HCT116 (cell line): Measurements from ENCODE around the gene KCTD1. TPM values are rescaled to one million over a fixed set of nuclear protein-coding genes. Genes with fewer than 3 reads are reported as not detected.

Source experiments
- ATAC-seq: fragments of 200-7000 bp; cut with Tn5 transposase; 2 replicates; pipeline ENCODE4 v1.9.1; 2020; ENCODE audit warnings: mild to moderate bottlenecking, moderate library complexity
- BruUV-seq: library from RNA; stranded (reverse); fragments of 400-500 nt; replicated peaks from 2 replicates; lab custom pipeline; 2021; lab: Mats Ljungman, UMichigan
- CTCF ChIA-PET: fragments of 300-600 bp; sonication (Branson Sonifier 250); formaldehyde crosslinking; loops from one replicate; lab custom pipeline; 2021; ENCODE audit warnings: antibody characterized with exemption; lab: Charles Lee
- POLR2A ChIA-PET: fragments of 300-600, 350-600 bp; sonication (Branson Sonifier 250); formaldehyde crosslinking; loops from one replicate; lab custom pipeline; 2021; ENCODE audit warnings: antibody characterized with exemption; lab: Charles Lee
- RAD21 ChIA-PET, 2 experiments: fragments of 300-600 bp; sonication (Branson Sonifier 250); formaldehyde crosslinking; loops; one replicate each; lab custom pipeline; 2023; ENCODE audit warnings: low total read pairs in 2 of 2; ENCODE audit not compliant: uncharacterized antibody in 2 of 2, unreplicated experiment in 2 of 2, low non-redundant PET in 1 of 2; lab: Charles Lee
- DNase-seq: peaks from one replicate; pipeline ENCODE4 v3.0.0-alpha.2; 2010; ENCODE audit warnings: low read depth, low spot score
- H2AFZ ChIP-seq: fragments of 200-600 bp; shearing (Covaris generic), sonication (generic); 2 replicates; pipeline ENCODE4 v1.6.1; 2017; ENCODE audit warnings: low read depth, mixed run types, mixed read lengths, antibody characterized with exemption, low read length; ENCODE audit not compliant: poor library complexity, severe bottlenecking
- H3K27ac ChIP-seq: 2 replicates; pipeline ENCODE4 v1.5.1; 2012; ENCODE audit warnings: low read depth, low read length
- H3K27me3 ChIP-seq: fragments of 200-600 bp; sonication (generic); 2 replicates; pipeline ENCODE4 v1.6.1; 2016; ENCODE audit warnings: mixed run types, low read length, mixed read lengths; ENCODE audit not compliant: insufficient read depth
- H3K36me3 ChIP-seq, 2 experiments: fragments of 200-500 bp in 1 of 2; fragments of 200-600 bp in 1 of 2; sonication (Bioruptor generic) in 1 of 2; sonication (generic) in 1 of 2; 2 replicates each; pipeline versions ENCODE4 v1.5.1 to v1.6.1; 2014 to 2016; ENCODE audit warnings: low read length in 2 of 2, inconsistent platforms in 1 of 2, mixed read lengths in 1 of 2, mixed run types in 1 of 2; ENCODE audit not compliant: insufficient read depth in 2 of 2, control insufficient read depth in 1 of 2
- H3K4me1 ChIP-seq, 2 experiments: fragments of 200-600 bp in 1 of 2; sonication (generic) in 1 of 2; 2 replicates each; pipeline versions ENCODE4 v1.5.1 to v1.6.1; 2012 to 2017; ENCODE audit warnings: low read length in 2 of 2, inconsistent platforms in 1 of 2, mild to moderate bottlenecking in 1 of 2, mixed read lengths in 1 of 2, mixed run types in 1 of 2, moderate library complexity in 1 of 2; ENCODE audit not compliant: insufficient read depth in 2 of 2, control insufficient read depth in 1 of 2
- H3K4me2 ChIP-seq: fragments of 200-600 bp; sonication (generic); 2 replicates; pipeline ENCODE4 v1.6.1; 2017; ENCODE audit warnings: mixed run types, low read length, mixed read lengths
- H3K4me3 ChIP-seq, 2 experiments: fragments of 200-600 bp in 1 of 2; sonication (generic) in 1 of 2; replicated peaks in 1 of 2; 2 replicates each; pipeline ENCODE4 v1.5.1; 2011 to 2016; ENCODE audit warnings: low read length in 2 of 2, control low read depth in 1 of 2, low read depth in 1 of 2, mild to moderate bottlenecking in 1 of 2, mixed read lengths in 1 of 2, mixed run types in 1 of 2
- H3K79me2 ChIP-seq: fragments of 200-600 bp; sonication (generic); 2 replicates; pipeline ENCODE4 v1.6.1; 2017; ENCODE audit warnings: mild to moderate bottlenecking, mixed run types, low read length, moderate library complexity, mixed read lengths; ENCODE audit not compliant: insufficient read depth
- H3K9ac ChIP-seq: fragments of 200-600 bp; sonication (generic); 2 replicates; pipeline ENCODE4 v1.6.1; 2016; ENCODE audit warnings: low read length, mixed read lengths
- H3K9me2 ChIP-seq: fragments of 200-600 bp; sonication (generic), shearing (Covaris generic); 2 replicates; pipeline ENCODE4 v1.6.1; 2017; ENCODE audit warnings: mixed run types, mild to moderate bottlenecking, moderate library complexity; ENCODE audit not compliant: insufficient read depth
- H3K9me3 ChIP-seq, 2 experiments: fragments of 200-500 bp in 1 of 2; fragments of 200-600 bp in 1 of 2; sonication (Bioruptor generic) in 1 of 2; sonication (generic) in 1 of 2; 2 replicates each; pipeline ENCODE4 v1.6.1; 2014 to 2017; ENCODE audit warnings: low read length in 2 of 2, mixed read lengths in 2 of 2, inconsistent platforms in 1 of 2, low read depth in 1 of 2, mild to moderate bottlenecking in 1 of 2, mixed run types in 1 of 2, moderate library complexity in 1 of 2; ENCODE audit not compliant: control insufficient read depth in 1 of 2, insufficient read depth in 1 of 2
- H4K20me1 ChIP-seq: fragments of 200-600 bp; sonication (generic), shearing (Covaris generic); 2 replicates; pipeline ENCODE4 v1.6.1; 2017; ENCODE audit warnings: mixed run types, mild to moderate bottlenecking, moderate library complexity; ENCODE audit not compliant: insufficient read depth
- ATF3 ChIP-seq: IDR thresholded peaks from 2 replicates; pipeline ENCODE4 v1.6.1; 2012
- CBX3 ChIP-seq: IDR thresholded peaks from 2 replicates; pipeline ENCODE4 v1.6.1; 2012; ENCODE audit warnings: low read depth
- CEBPB ChIP-seq: IDR thresholded peaks from 2 replicates; pipeline ENCODE4 v1.6.1; 2012; ENCODE audit warnings: low read depth
- EGR1 ChIP-seq: IDR thresholded peaks from 2 replicates; pipeline ENCODE4 v1.6.1; 2012; ENCODE audit warnings: low read depth
- ELF1 ChIP-seq: IDR thresholded peaks from 2 replicates; pipeline ENCODE4 v1.6.1; 2012; ENCODE audit warnings: low read depth, borderline replicate concordance
- EZH2 ChIP-seq: fragments of 200-600 bp; sonication (generic); IDR thresholded peaks from 2 replicates; pipeline ENCODE4 v1.6.1; 2017; ENCODE audit warnings: antibody characterized with exemption, mixed run types
- EZH2phosphoT487 ChIP-seq: fragments of 200-600 bp; IDR thresholded peaks from 2 replicates; pipeline ENCODE4 v1.6.1; 2018; ENCODE audit warnings: antibody characterized with exemption, borderline replicate concordance
- JUND ChIP-seq: IDR thresholded peaks from 2 replicates; pipeline ENCODE4 v1.6.1; 2012
- MAX ChIP-seq: IDR thresholded peaks from 2 replicates; pipeline ENCODE4 v1.6.1; 2012
- POLR2A ChIP-seq: IDR thresholded peaks from 2 replicates; pipeline ENCODE4 v1.7.0; 2011; ENCODE audit warnings: borderline replicate concordance; ENCODE audit not compliant: insufficient read depth, insufficient read length; ENCODE audit errors: extremely low read depth
- RAD21 ChIP-seq: IDR thresholded peaks from 2 replicates; pipeline ENCODE4 v1.6.1; 2012; ENCODE audit warnings: low read depth, mild to moderate bottlenecking
- SIN3A ChIP-seq: IDR thresholded peaks from 2 replicates; pipeline ENCODE4 v1.6.1; 2012; ENCODE audit warnings: low read depth
- SP1 ChIP-seq: IDR thresholded peaks from 2 replicates; pipeline ENCODE4 v1.6.1; 2012; ENCODE audit warnings: low read depth
- SRF ChIP-seq: IDR thresholded peaks from 2 replicates; pipeline ENCODE4 v1.6.1; 2012; ENCODE audit warnings: low read depth
- TCF7L2 ChIP-seq: IDR thresholded peaks from 2 replicates; pipeline ENCODE4 v1.7.0; 2011; ENCODE audit warnings: borderline replicate concordance, inconsistent platforms; ENCODE audit not compliant: insufficient read depth, insufficient read length; ENCODE audit errors: extremely low read depth
- ZBTB33 ChIP-seq: IDR thresholded peaks from 2 replicates; pipeline ENCODE4 v1.6.1; 2011; ENCODE audit warnings: mild to moderate bottlenecking, low read length, moderate library complexity; ENCODE audit not compliant: insufficient replicate concordance; ENCODE audit errors: extremely low read depth
- ZFX ChIP-seq: fragments of 450-650 bp; IDR thresholded peaks from 2 replicates; pipeline ENCODE4 v1.6.1; 2017
- ZNF274 ChIP-seq: fragments of 200-500 bp; sonication (Bioruptor generic); IDR thresholded peaks from 2 replicates; pipeline ENCODE4 v1.6.1; 2014; ENCODE audit warnings: mild to moderate bottlenecking, low read depth, low read length, inconsistent platforms
- intact Hi-C: fragments of 100-400 bp; cut with micrococcal nuclease; formaldehyde crosslinking; loops from 2 replicates; pipeline ENCODE4 v1.10.0; 2022
- total RNA-seq: library from RNA; stranded (reverse); gene quantifications from one replicate; pipeline ENCODE4 v1.2.1, GENCODE V29; 2021; ENCODE audit not compliant: unreplicated experiment

KCTD1 gene
- total RNA-seq, 1 experiment from 2014 or later = 16.8 TPM

GRCh38 chr18:26421503-26421902, 126.8 kb downstream of the KCTD1 start:
- Histone ChIP-seq H3K4me1 (no peaks in the 10 kb centered on the region; a peak in 1 of 4 replicates), H3K79me2 (no peaks in the 10 kb centered on the region), H2AFZ (no peak overlapping the region), H3K4me3 (no peak overlapping the region), H3K9me3 (no peaks in the 10 kb centered on the region), H3K27me3 (no peaks in the 10 kb centered on the region), H3K9ac (no peak overlapping the region), H3K27ac (no peak overlapping the region), H3K36me3 (no peaks in the 10 kb centered on the region), H3K4me2 (no peak overlapping the region), H3K9me2 (no peaks in the 10 kb centered on the region), H4K20me1 (no peaks in the 10 kb centered on the region)
- no TSS peak for BruUV-seq
- ChIA-PET RAD21 (no interaction called here), CTCF (no interaction called here), POLR2A (no interaction called here)
- intact Hi-C loops = no loop called here
- DNase-seq = no peak
- TF ChIP-seq RAD21 (no peak), ATF3 (no peak), TCF7L2 (no peak), SIN3A (no peak), ZBTB33 (no peak), ZNF274 (no peak), ZFX (no peak), JUND (no peak), EZH2phosphoT487 (no peak), CBX3 (no peak), EGR1 (no peak), ELF1 (no peak), SP1 (no peak), SRF (no peak), MAX (no peak), POLR2A (no peak), CEBPB (no peak), EZH2 (no peak)
- no peak for ATAC-seq
